Erythroblast (primary cell): ENCODE measurements around the gene PITPNB.

Experiments
- GATA1 ChIP-seq: IDR thresholded peaks from 2 replicates; pipeline ENCODE4 v1.6.1; 2011; ENCODE audit warnings: low read depth, mild to moderate bottlenecking, control low read depth, low read length, moderate library complexity
- POLR2A ChIP-seq: IDR thresholded peaks from 2 replicates; pipeline ENCODE4 v1.6.1; 2011; ENCODE audit warnings: mild to moderate bottlenecking, low read length

DNA sequence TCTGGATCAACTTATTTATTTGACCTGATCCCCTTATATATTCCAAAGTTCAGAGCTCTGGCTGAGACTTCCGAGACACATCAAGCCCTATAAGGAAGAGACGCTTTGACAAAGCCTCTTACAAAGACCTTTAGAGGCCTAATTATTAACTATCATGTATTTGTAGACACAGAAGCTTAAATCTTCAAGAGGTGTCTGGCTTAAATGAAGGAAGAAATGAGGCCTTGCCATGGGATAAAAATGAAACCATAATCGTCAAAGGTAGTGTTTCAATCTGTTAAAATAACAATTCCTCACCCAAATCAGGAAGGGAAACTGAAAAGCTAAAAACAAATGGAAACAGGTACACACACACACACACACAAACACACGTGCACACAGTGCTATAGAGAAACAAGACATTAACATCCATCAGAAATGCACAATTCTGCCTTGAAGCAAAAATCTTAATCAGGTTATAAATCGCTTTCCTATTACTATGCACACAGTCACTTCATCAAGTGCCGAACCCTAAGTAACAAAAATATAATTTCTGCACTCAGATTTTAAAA is 50.2 kb downstream of the PITPNB start:
- TF ChIP-seq POLR2A (no peak), GATA1 (no peak)
